Loucy (cell line): ENCODE measurements around the gene MAN1B1.
"Not testable (repeated sequence)": the region's sequence is repeated elsewhere in the genome, so short reads cannot be mapped to it uniquely, and the experiment has no call there.

Source experiments
- H2AFZ ChIP-seq: fragments of 200-600 bp; sonication (generic); 2 replicates; pipeline ENCODE4 v1.6.0; 2016; ENCODE audit warnings: antibody characterized with exemption, mild to moderate bottlenecking, low read length, moderate library complexity
- H3F3A ChIP-seq: fragments of 200-600 bp; 2 replicates; pipeline ENCODE4 v1.6.0; 2016; ENCODE audit warnings: antibody characterized with exemption, low read depth, mild to moderate bottlenecking
- H3K27me3 ChIP-seq: fragments of 200-600 bp; sonication (generic); 2 replicates; pipeline ENCODE4 v1.6.1; 2014; ENCODE audit warnings: low read length, mild to moderate bottlenecking; ENCODE audit not compliant: insufficient read depth, poor library complexity, severe bottlenecking
- H3K36me3 ChIP-seq: fragments of 200-600 bp; sonication (generic); 2 replicates; pipeline ENCODE4 v1.6.1; 2016; ENCODE audit warnings: low read length; ENCODE audit not compliant: insufficient read depth
- H3K4me1 ChIP-seq: fragments of 200-600 bp; sonication (generic); 2 replicates; pipeline ENCODE4 v1.5.1; 2014; ENCODE audit warnings: low read length, mild to moderate bottlenecking; ENCODE audit not compliant: insufficient read depth, poor library complexity, severe bottlenecking
- H3K4me2 ChIP-seq: fragments of 200-600 bp; sonication (generic); 2 replicates; pipeline ENCODE4 v1.6.0; 2014; ENCODE audit warnings: antibody characterized with exemption, low read length, low read depth, mild to moderate bottlenecking; ENCODE audit not compliant: poor library complexity, severe bottlenecking
- H3K4me3 ChIP-seq: fragments of 200-600 bp; sonication (generic); 2 replicates; pipeline ENCODE4 v1.5.1; 2014; ENCODE audit warnings: low read length, mild to moderate bottlenecking, mixed read lengths; ENCODE audit not compliant: poor library complexity, severe bottlenecking
- H3K79me2 ChIP-seq: fragments of 200-600 bp; sonication (generic); 2 replicates; pipeline ENCODE4 v1.6.1; 2014; ENCODE audit warnings: low read length; ENCODE audit not compliant: insufficient read depth
- H3K9ac ChIP-seq: fragments of 200-600 bp; sonication (generic); 2 replicates; pipeline ENCODE4 v1.6.0; 2014; ENCODE audit warnings: mild to moderate bottlenecking, low read depth, low read length, moderate library complexity; ENCODE audit not compliant: poor library complexity, severe bottlenecking
- H3K9me2 ChIP-seq: fragments of 200-600 bp; sonication (generic); replicated peaks from 2 replicates; pipeline ENCODE4 v1.6.1; 2016; ENCODE audit warnings: low read depth, low read length, mixed read lengths
- H3K9me3 ChIP-seq: fragments of 200-600 bp; sonication (generic); 2 replicates; pipeline ENCODE4 v1.6.1; 2014; ENCODE audit warnings: mild to moderate bottlenecking, antibody characterized with exemption, low read length, low read depth; ENCODE audit not compliant: insufficient read depth
- H4K20me1 ChIP-seq: fragments of 200-600 bp; sonication (generic); 2 replicates; pipeline ENCODE4 v1.6.0; 2014; ENCODE audit warnings: antibody characterized with exemption, low read length, mild to moderate bottlenecking; ENCODE audit not compliant: insufficient read depth, poor library complexity, severe bottlenecking
- EZH2phosphoT487 ChIP-seq: fragments of 200-600 bp; IDR thresholded peaks from 2 replicates; pipeline ENCODE4 v1.6.1; 2018; ENCODE audit warnings: antibody characterized with exemption, mild to moderate bottlenecking, moderate library complexity, borderline replicate concordance
- TF ChIP-seq, protein P1 (sequence below): fragments of 200-600 bp; sonication (generic); conservative IDR thresholded peaks from 2 replicates; pipeline ENCODE4 v1.5.1; 2014; ENCODE audit warnings: mild to moderate bottlenecking, antibody characterized with exemption, low read length

The MAN1B1 gene

DNA sequence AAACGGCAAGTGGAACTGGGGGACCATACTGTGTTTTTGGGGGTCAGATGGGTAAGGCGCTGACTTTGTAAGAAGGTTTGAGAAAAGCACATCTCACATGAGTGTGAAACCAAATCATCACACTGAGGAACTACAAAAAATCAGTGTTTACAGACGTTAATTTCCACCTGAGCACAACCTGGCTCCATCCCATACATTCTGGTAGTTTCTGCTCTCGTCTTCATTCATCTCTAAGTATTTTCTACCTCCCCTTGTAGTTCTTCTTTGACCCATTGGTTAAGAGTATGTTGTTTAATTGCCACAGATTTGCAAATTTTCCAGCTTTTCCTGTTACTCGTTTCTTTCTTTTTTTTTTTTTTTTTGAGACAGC, 36.7 kb downstream of the MAN1B1 start:
- Histone ChIP-seq H3K36me3 (no peaks in the 10 kb centered on the region), H3K79me2 (peaks cover 17% of the 10 kb centered on the region), H3K9me2 (no peaks in the 10 kb centered on the region), H4K20me1 (no peaks in the 10 kb centered on the region), H3F3A (peaks cover 3% of the 10 kb centered on the region), H3K4me1 (peaks cover 19% of the 10 kb centered on the region), H3K4me3 (no peak overlapping the region), H3K9ac (no peak overlapping the region), H2AFZ (no peak overlapping the region), H3K4me2 (no peak overlapping the region), H3K9me3 (no peaks in the 10 kb centered on the region), H3K27me3 (no peaks in the 10 kb centered on the region)
- no peak for TF ChIP-seq EZH2phosphoT487
- TF ChIP-seq, protein P1, sequence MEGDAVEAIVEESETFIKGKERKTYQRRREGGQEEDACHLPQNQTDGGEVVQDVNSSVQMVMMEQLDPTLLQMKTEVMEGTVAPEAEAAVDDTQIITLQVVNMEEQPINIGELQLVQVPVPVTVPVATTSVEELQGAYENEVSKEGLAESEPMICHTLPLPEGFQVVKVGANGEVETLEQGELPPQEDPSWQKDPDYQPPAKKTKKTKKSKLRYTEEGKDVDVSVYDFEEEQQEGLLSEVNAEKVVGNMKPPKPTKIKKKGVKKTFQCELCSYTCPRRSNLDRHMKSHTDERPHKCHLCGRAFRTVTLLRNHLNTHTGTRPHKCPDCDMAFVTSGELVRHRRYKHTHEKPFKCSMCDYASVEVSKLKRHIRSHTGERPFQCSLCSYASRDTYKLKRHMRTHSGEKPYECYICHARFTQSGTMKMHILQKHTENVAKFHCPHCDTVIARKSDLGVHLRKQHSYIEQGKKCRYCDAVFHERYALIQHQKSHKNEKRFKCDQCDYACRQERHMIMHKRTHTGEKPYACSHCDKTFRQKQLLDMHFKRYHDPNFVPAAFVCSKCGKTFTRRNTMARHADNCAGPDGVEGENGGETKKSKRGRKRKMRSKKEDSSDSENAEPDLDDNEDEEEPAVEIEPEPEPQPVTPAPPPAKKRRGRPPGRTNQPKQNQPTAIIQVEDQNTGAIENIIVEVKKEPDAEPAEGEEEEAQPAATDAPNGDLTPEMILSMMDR = no peak

DNA sequence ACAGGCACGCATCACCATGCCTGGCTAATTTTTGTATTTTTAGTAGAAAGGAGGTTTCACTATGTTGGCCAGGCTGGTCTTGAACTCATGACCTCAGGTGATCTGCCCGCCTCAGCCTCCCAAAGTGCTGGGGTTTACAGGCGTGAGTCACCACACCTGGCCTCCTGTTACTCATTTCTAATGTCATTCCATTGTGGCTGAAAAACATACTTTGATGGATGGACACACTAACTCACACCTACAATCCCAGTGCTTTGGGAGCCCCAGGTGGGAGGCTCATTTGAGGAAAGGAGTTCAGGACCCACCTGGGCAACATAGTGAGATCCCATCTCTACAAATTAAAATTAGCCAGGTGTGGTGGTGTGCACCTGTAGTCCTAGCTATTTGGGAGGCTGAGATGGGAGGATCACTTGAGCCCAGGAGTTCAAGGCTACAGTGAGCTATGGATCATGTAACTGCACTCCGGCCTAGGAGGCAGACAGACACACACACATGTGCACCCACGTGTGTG, 37.2 kb downstream of the MAN1B1 start:
- H3K4me1 ChIP-seq = peaks cover 22% of the 10 kb centered on the region
- H3K27me3 ChIP-seq, H3K4me2 ChIP-seq, H3K9me3 ChIP-seq, H3F3A ChIP-seq, H4K20me1 ChIP-seq, H3K36me3 ChIP-seq, H3K9me2 ChIP-seq, H3K4me3 ChIP-seq, H2AFZ ChIP-seq, H3K9ac ChIP-seq: not testable (repeated sequence)
- peaks cover 23% of the 10 kb centered on the region for H3K79me2 ChIP-seq

GRCh38 chr9:137126786-137127185, 40.0 kb downstream of the MAN1B1 start:
- peaks cover 26% of the 10 kb centered on the region for H3K4me1 ChIP-seq
- peak overlapping the region; percentile 92; the same call in 1 of the 2 replicates for H2AFZ ChIP-seq
- H3F3A ChIP-seq = peaks cover 11% of the 10 kb centered on the region
- peak overlapping the region; percentile 95 for H3K9ac ChIP-seq
- no peaks in the 10 kb centered on the region for H3K9me3 ChIP-seq
- H3K4me3 ChIP-seq = peak overlapping the region; percentile 85
- H3K27me3 ChIP-seq = no peaks in the 10 kb centered on the region
- peak overlapping the region; percentile 100 for H3K4me2 ChIP-seq
- no peaks in the 10 kb centered on the region for H3K36me3 ChIP-seq
- no peaks in the 10 kb centered on the region for H4K20me1 ChIP-seq
- no peaks in the 10 kb centered on the region for H3K9me2 ChIP-seq
- TF ChIP-seq EZH2phosphoT487 = no peak
- TF ChIP-seq, protein P1 = no peak
- peaks cover 28% of the 10 kb centered on the region for H3K79me2 ChIP-seq
